ENCODE measurements around the gene SEPTIN8.

Gene SEPTIN8

GRCh38 chr5:132752581-132753125 is 24.4 kb downstream of the SEPTIN8 start:
- Histone ChIP-seq H3K4me2 (ENCODE audit: low read depth, low read length, poor library complexity, severe bottlenecking) (no peak overlapping the region), H3K27ac (ENCODE audit: low read depth, low read length) (no peak overlapping the region), H4K20me1 (ENCODE audit: low read depth, low read length) (no peaks in the 10 kb centered on the region), H3K9me2 (replicated peaks; ENCODE audit: insufficient read depth, low read length) (no peaks in the 10 kb centered on the region), H3K79me2 (ENCODE audit: insufficient read depth, low read length) (no peaks in the 10 kb centered on the region), H3K27me3 (ENCODE audit: low read length) (no peaks in the 10 kb centered on the region), H3K4me3 (ENCODE audit: insufficient read depth, low read length, poor library complexity, severe bottlenecking) (no peak overlapping the region), H3K36me3 (ENCODE audit: low read length) (no peaks in the 10 kb centered on the region), H3K9ac (ENCODE audit: low read length) (no peak overlapping the region), H2AFZ (ENCODE audit: low read depth, low read length, severe bottlenecking) (no peak overlapping the region), H3K9me3 (ENCODE audit: insufficient read depth, low read length) (no peaks in the 10 kb centered on the region), H3F3A (ENCODE audit: insufficient read depth) (no peaks in the 10 kb centered on the region; the same call in 1 of the 2 replicates)
- TF ChIP-seq CTCF (IDR thresholded peaks at IDR 0.05; ENCODE audit: insufficient read depth, low read length, poor library complexity, severe bottlenecking) = no peak
- TF ChIP-seq EZH2phosphoT487 (conservative IDR thresholded peaks at IDR 0.05; ENCODE audit: low read length) = no peak

GRCh38 chr5:132751971-132752580 is 25.0 kb downstream of the SEPTIN8 start:
- Histone ChIP-seq H3K79me2 (ENCODE audit: insufficient read depth, low read length) (no peaks in the 10 kb centered on the region), H3K9me2 (replicated peaks; ENCODE audit: insufficient read depth, low read length) (no peaks in the 10 kb centered on the region), H3K27me3 (ENCODE audit: low read length) (no peaks in the 10 kb centered on the region), H3K9me3 (ENCODE audit: insufficient read depth, low read length) (no peaks in the 10 kb centered on the region), H3K27ac (ENCODE audit: low read depth, low read length) (no peak overlapping the region), H4K20me1 (ENCODE audit: low read depth, low read length) (no peaks in the 10 kb centered on the region), H3K9ac (ENCODE audit: low read length) (no peak overlapping the region), H2AFZ (ENCODE audit: low read depth, low read length, severe bottlenecking) (no peak overlapping the region), H3F3A (ENCODE audit: insufficient read depth) (no peaks in the 10 kb centered on the region; the same call in 1 of the 2 replicates), H3K4me3 (ENCODE audit: insufficient read depth, low read length, poor library complexity, severe bottlenecking) (no peak overlapping the region), H3K4me2 (ENCODE audit: low read depth, low read length, poor library complexity, severe bottlenecking) (no peak overlapping the region), H3K36me3 (ENCODE audit: low read length) (no peaks in the 10 kb centered on the region)
- TF ChIP-seq CTCF (IDR thresholded peaks at IDR 0.05; ENCODE audit: insufficient read depth, low read length, poor library complexity, severe bottlenecking) (no peak), EZH2phosphoT487 (conservative IDR thresholded peaks at IDR 0.05; ENCODE audit: low read length) (no peak)

GRCh38 chr5:132751444-132751843 is 25.6 kb downstream of the SEPTIN8 start:
- Histone ChIP-seq H3K27ac (ENCODE audit: low read depth, low read length) (no peak overlapping the region), H3K9me3 (ENCODE audit: insufficient read depth, low read length) (no peaks in the 10 kb centered on the region), H3K9ac (ENCODE audit: low read length) (no peak overlapping the region), H4K20me1 (ENCODE audit: low read depth, low read length) (no peaks in the 10 kb centered on the region), H3K9me2 (replicated peaks; ENCODE audit: insufficient read depth, low read length) (no peaks in the 10 kb centered on the region), H3K4me3 (ENCODE audit: insufficient read depth, low read length, poor library complexity, severe bottlenecking) (no peak overlapping the region), H3K79me2 (ENCODE audit: insufficient read depth, low read length) (no peaks in the 10 kb centered on the region), H2AFZ (ENCODE audit: low read depth, low read length, severe bottlenecking) (no peak overlapping the region), H3K4me2 (ENCODE audit: low read depth, low read length, poor library complexity, severe bottlenecking) (no peak overlapping the region), H3K27me3 (ENCODE audit: low read length) (no peaks in the 10 kb centered on the region), H3K36me3 (ENCODE audit: low read length) (no peaks in the 10 kb centered on the region), H3F3A (ENCODE audit: insufficient read depth) (no peaks in the 10 kb centered on the region; the same call in 1 of the 2 replicates)
- TF ChIP-seq EZH2phosphoT487 (conservative IDR thresholded peaks at IDR 0.05; ENCODE audit: low read length) (no peak), CTCF (IDR thresholded peaks at IDR 0.05; ENCODE audit: insufficient read depth, low read length, poor library complexity, severe bottlenecking) (no peak)
